Activated CD4-positive, alpha-beta memory T cell treated with anti-CD3 and anti-CD28 coated beads, Interleukin-2, amount 10 ng/mL, durations not matched to agents 7 days and 5 days (primary cell): Measurements from ENCODE around the gene PCGF5. TPM values are rescaled to one million over a fixed set of nuclear protein-coding genes. Genes with fewer than 3 reads are reported as not detected.
"Not testable (repeated sequence)": the region's sequence is repeated elsewhere in the genome, so short reads cannot be mapped to it uniquely, and the experiment has no call there.

ENCODE experiments used
- CTCF ChIA-PET: fragments of 350-600 bp; sonication (Branson Sonifier 250); formaldehyde crosslinking; loops from one replicate; lab custom pipeline; 2021; ENCODE audit warnings: antibody characterized with exemption, inconsistent platforms; lab: Charles Lee
- POLR2A ChIA-PET: fragments of 350-600 bp; sonication (Branson Sonifier 250); formaldehyde crosslinking; loops from one replicate; lab custom pipeline; 2021; ENCODE audit warnings: antibody characterized with exemption; lab: Charles Lee
- DNase-seq: peaks from one replicate; pipeline ENCODE4 v3.0.0-alpha.2; 2020
- H3K27ac Mint-ChIP-seq: one replicate; pipeline ENCODE4 v1.8.0; 2021; ENCODE audit warnings: mild to moderate bottlenecking, mixed read lengths
- H3K27me3 Mint-ChIP-seq: one replicate; pipeline ENCODE4 v1.8.0; 2021; ENCODE audit warnings: mixed read lengths
- H3K36me3 Mint-ChIP-seq: one replicate; pipeline ENCODE4 v1.8.0; 2021; ENCODE audit warnings: low read depth, mixed read lengths
- H3K4me1 Mint-ChIP-seq: one replicate; pipeline ENCODE4 v1.8.0; 2021; ENCODE audit warnings: mixed read lengths
- H3K4me3 Mint-ChIP-seq: one replicate; pipeline ENCODE4 v1.8.0; 2021; ENCODE audit warnings: mild to moderate bottlenecking, mixed read lengths
- H3K9me3 Mint-ChIP-seq: one replicate; pipeline ENCODE4 v1.8.0; 2021; ENCODE audit warnings: mixed read lengths
- total RNA-seq, 2 experiments: library from RNA; stranded (reverse); gene quantifications; one replicate each; pipeline ENCODE4 v1.2.3, GENCODE V29; 2021

The PCGF5 gene
- total RNA-seq, 2 experiments from 2014 or later: 44.7 to 45.9 TPM

- DNase-seq: no peak
- peaks cover 31% of the 10 kb centered on the region for H3K36me3 Mint-ChIP-seq
- no peaks in the 10 kb centered on the region for H3K27me3 Mint-ChIP-seq
- ChIA-PET POLR2A (interaction anchor here (0.8 to 2.9 kb wide), 9 partner anchors 12 to 378 kb away, joined by 3 to 11 read pairs (median 5); partner anchors contain the start of gene RPP30), CTCF (interaction anchor here (0.9 to 6.2 kb wide), 11 partner anchors 11 to 341 kb away, joined by 3 to 133 read pairs (median 5); no protein-coding TSS in a partner anchor)
- H3K4me3 Mint-ChIP-seq: no peak overlapping the region
- peaks cover 5% of the 10 kb centered on the region for H3K4me1 Mint-ChIP-seq
- no peaks in the 10 kb centered on the region for H3K9me3 Mint-ChIP-seq
- H3K27ac Mint-ChIP-seq: no peak overlapping the region
Observed at GRCh38 chr10:91249700-91250099, 29.2 kb downstream of the PCGF5 start.

GRCh38 chr10:91250341-91250740 is 29.9 kb downstream of the PCGF5 start:
- H3K4me3 Mint-ChIP-seq: no peak overlapping the region
- H3K27me3 Mint-ChIP-seq: no peaks in the 10 kb centered on the region
- no peaks in the 10 kb centered on the region for H3K9me3 Mint-ChIP-seq
- ChIA-PET POLR2A (interaction anchor here (0.8 to 2.9 kb wide), 9 partner anchors 11 to 378 kb away, joined by 3 to 11 read pairs (median 6); partner anchors contain the start of gene RPP30), CTCF (interaction anchor here (0.6 to 6.2 kb wide), 34 partner anchors 9 to 673 kb away, joined by 3 to 133 read pairs (median 4); partner anchors contain the start of genes BTAF1, HTR7, PCGF5 and RPP30)
- H3K36me3 Mint-ChIP-seq: peaks cover 35% of the 10 kb centered on the region
- H3K4me1 Mint-ChIP-seq: peaks cover 5% of the 10 kb centered on the region
- no peak for DNase-seq
- no peak overlapping the region for H3K27ac Mint-ChIP-seq

DNA sequence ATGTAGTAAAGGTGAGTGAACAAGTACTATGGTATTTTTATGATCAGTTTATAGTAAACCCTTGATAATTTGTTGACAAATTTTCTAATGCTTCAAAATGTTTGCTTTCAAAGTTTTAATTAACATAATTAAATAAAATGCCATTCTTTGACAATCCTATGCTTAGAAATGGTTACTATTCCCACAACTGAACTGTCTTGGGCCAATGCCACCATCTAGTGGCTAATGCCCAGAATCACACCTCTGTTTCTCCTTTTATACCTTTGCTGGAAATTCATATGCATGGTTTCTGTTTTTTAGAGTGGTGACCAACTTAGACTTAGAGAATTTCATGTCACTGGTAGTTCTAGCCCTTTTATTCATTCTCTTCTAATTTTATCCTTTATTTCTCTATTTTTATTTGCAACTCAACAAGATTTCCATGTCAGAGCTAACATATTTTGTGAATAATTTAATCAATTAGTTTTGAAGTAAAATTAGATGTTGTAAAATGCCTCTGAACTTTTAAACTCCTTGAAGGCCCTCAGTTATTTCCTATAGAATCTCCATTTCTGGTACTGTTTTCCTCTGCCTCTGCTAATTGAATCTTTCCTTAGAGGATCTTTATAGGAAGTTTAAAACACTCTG is 31.1 kb downstream of the PCGF5 start:
- peaks cover 5% of the 10 kb centered on the region for H3K4me1 Mint-ChIP-seq
- no peaks in the 10 kb centered on the region for H3K9me3 Mint-ChIP-seq
- peaks cover 44% of the 10 kb centered on the region for H3K36me3 Mint-ChIP-seq
- DNase-seq: peak; percentile 58
- no peaks in the 10 kb centered on the region for H3K27me3 Mint-ChIP-seq
- ChIA-PET CTCF (interaction anchor here (0.6 to 6.2 kb wide), 30 partner anchors 10 to 1626 kb away, joined by 3 to 133 read pairs (median 4); partner anchors contain the start of genes BTAF1, PCGF5 and RPP30), POLR2A (interaction anchor here (0.9 to 2.9 kb wide), 5 partner anchors 89 to 342 kb away, joined by 4 to 11 read pairs (median 8); no protein-coding TSS in a partner anchor)
- no peak overlapping the region for H3K4me3 Mint-ChIP-seq
- H3K27ac Mint-ChIP-seq: no peak overlapping the region

DNA sequence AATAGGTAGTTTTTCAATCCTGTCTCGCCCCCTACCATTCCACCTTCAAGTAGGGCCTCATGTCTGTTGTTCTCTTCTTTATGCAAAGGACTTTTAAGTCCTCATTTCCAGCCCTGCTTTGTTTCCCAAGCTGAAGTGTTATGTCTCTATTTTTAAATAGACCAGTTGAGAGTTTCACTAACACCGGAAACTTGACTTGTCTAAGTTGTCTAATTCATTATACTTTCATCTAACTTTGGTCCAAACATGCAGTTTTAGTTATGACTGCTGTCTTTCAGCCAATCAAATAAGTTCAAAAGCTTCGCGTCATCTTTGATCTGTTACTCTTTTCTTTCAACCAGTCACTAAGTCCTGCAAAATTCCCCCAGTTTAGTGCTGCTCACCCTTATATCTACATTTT is 32.8 kb downstream of the PCGF5 start:
- Mint-ChIP-seq H3K4me1 (peaks cover 5% of the 10 kb centered on the region), H3K27me3 (no peaks in the 10 kb centered on the region), H3K27ac (no peak overlapping the region), H3K9me3 (no peaks in the 10 kb centered on the region), H3K36me3 (peaks cover 56% of the 10 kb centered on the region), H3K4me3 (no peak overlapping the region)
- ChIA-PET CTCF (interaction anchor here (0.6 to 6.2 kb wide), 2 partner anchors 246 to 369 kb away, joined by 4 to 133 read pairs; no protein-coding TSS in a partner anchor), POLR2A (no interaction called here)
- DNase-seq: no peak

DNA sequence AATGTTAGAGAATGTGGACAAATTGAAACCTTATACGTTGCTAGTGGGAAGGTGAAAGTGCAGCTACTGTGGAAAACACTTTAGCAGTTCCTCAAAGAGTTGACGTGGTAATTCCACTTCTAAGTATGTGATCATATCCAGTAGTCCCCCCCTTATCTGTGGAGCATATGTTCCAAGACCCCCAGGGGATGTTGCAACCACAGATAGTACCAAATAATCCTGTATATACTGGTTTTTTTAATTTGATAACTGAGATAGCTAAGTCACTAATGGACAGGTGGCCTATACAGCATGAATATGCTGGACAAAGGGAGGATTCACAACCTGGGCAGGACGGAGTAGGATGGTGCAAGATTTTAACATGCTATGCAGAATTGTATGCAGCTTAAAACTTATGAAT is 36.8 kb downstream of the PCGF5 start:
- Mint-ChIP-seq H3K36me3 (peaks cover 64% of the 10 kb centered on the region), H3K4me1 (no peaks in the 10 kb centered on the region), H3K27me3 (no peaks in the 10 kb centered on the region), H3K9me3 (no peaks in the 10 kb centered on the region), H3K4me3 (no peak overlapping the region), H3K27ac (no peak overlapping the region)
- ChIA-PET POLR2A (no interaction called here), CTCF (interaction anchor here (1.0 to 3.5 kb wide), 2 partner anchors 251 to 347 kb away, joined by 3 to 16 read pairs; no protein-coding TSS in a partner anchor)
- DNase-seq: no peak

GRCh38 chr10:91260417-91260816 is 40.0 kb downstream of the PCGF5 start:
- CTCF ChIA-PET: interaction anchor here (1.6 kb wide), 1 partner anchor 10 kb away, joined by 3 read pairs; no protein-coding TSS in a partner anchor
- H3K36me3 Mint-ChIP-seq: peaks cover 50% of the 10 kb centered on the region
- POLR2A ChIA-PET, DNase-seq, H3K9me3 Mint-ChIP-seq, H3K4me1 Mint-ChIP-seq, H3K4me3 Mint-ChIP-seq, H3K27ac Mint-ChIP-seq, H3K27me3 Mint-ChIP-seq: not testable (repeated sequence)

DNA sequence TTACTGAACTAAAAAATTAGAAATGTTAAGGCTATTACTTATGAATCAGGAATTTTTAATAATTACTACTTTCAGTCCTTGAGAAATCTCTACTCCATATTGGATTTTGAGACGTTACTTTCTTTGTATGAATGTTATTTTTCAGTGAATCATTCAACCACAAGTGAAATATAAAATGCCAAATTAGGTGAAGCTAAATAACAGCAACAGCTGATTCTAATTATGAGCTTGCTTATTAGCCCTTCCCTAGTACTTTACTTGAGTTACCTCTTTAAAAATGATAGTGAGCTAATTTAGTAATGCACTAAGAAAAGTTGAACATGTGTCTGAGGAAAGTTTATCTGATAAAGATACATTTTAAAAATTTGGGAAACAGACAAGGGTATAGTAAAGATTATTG is 51.4 kb downstream of the PCGF5 start:
- Mint-ChIP-seq H3K27me3 (no peaks in the 10 kb centered on the region), H3K27ac (no peak overlapping the region), H3K36me3 (peaks cover 19% of the 10 kb centered on the region), H3K4me1 (no peaks in the 10 kb centered on the region), H3K4me3 (no peak overlapping the region), H3K9me3 (no peaks in the 10 kb centered on the region)
- ChIA-PET POLR2A (no interaction called here), CTCF (interaction anchor here (1.1 kb wide), 1 partner anchor 26 kb away, joined by 4 read pairs; no protein-coding TSS in a partner anchor)
- DNase-seq: no peak

DNA sequence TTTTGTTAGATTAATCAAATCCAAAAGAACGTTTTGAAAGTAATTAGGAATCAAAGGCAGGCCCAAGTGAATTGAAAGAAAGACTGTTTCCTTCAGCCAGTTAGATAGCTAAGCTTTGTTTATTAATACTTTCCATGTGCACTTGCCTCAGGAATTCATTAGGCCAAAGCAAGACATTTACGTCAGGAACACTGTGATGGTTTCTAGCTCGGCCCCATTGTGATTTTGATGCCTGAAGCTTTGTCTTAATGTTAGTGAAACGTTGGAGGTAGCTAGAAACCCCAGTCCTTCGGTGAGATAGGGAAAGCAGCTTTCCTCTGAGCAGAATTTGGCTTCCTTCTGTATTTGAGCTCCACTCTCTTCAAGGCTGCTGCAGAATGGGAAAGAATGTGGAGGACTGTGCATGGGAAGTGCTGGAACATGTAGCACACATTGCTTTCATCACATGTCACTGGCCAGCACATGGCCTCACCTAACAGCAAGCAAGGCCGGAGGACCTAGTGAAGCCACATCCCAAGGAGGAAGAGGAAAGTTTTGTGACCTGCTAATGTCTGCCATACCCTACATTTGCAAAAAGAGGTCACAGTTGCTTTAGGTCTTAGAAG is 64.1 kb downstream of the PCGF5 start:
- Mint-ChIP-seq H3K4me1 (no peaks in the 10 kb centered on the region), H3K4me3 (no peak overlapping the region), H3K27ac (no peak overlapping the region), H3K27me3 (no peaks in the 10 kb centered on the region), H3K36me3 (no peaks in the 10 kb centered on the region), H3K9me3 (no peaks in the 10 kb centered on the region)
- no peak for DNase-seq
- CTCF ChIA-PET: interaction anchor here (2.1 kb wide), 1 partner anchor 14 kb away, joined by 13 read pairs; no protein-coding TSS in a partner anchor
- POLR2A ChIA-PET: no interaction called here

DNA sequence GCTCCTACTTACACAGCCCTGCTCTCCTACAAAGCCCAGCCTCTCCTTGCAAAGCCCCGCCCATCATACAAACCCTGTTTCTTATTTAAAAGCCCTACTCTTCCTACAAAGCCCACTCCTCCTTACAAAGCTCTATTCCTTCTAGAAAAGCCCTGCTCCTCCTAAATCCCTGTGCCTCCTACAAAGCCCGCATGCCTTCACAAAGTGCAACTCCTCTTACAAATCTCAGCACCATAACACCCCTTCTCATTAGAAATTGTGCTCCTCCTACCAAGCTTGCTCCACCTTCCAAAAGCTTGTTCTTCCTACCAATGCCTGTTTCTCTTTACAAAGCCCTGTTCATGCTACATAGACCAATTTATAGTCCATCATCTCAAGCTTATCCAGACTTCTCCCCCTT is 66.1 kb downstream of the PCGF5 start:
- POLR2A ChIA-PET: no interaction called here
- no peaks in the 10 kb centered on the region for H3K4me1 Mint-ChIP-seq
- H3K27me3 Mint-ChIP-seq: no peaks in the 10 kb centered on the region
- no peak overlapping the region for H3K4me3 Mint-ChIP-seq
- H3K36me3 Mint-ChIP-seq: no peaks in the 10 kb centered on the region
- CTCF ChIA-PET: interaction anchor here (5.0 kb wide), 1 partner anchor 13 kb away, joined by 33 read pairs; no protein-coding TSS in a partner anchor
- H3K9me3 Mint-ChIP-seq: no peaks in the 10 kb centered on the region
- no peak overlapping the region for H3K27ac Mint-ChIP-seq
- DNase-seq: no peak

GRCh38 chr10:91287276-91287675 is 66.8 kb downstream of the PCGF5 start:
- Mint-ChIP-seq H3K27me3 (no peaks in the 10 kb centered on the region), H3K9me3 (no peaks in the 10 kb centered on the region), H3K27ac (no peak overlapping the region), H3K4me3 (no peak overlapping the region), H3K36me3 (no peaks in the 10 kb centered on the region), H3K4me1 (no peaks in the 10 kb centered on the region)
- ChIA-PET CTCF (interaction anchor here (5.0 kb wide), 1 partner anchor 12 kb away, joined by 33 read pairs; no protein-coding TSS in a partner anchor), POLR2A (no interaction called here)
- DNase-seq: no peak

DNA sequence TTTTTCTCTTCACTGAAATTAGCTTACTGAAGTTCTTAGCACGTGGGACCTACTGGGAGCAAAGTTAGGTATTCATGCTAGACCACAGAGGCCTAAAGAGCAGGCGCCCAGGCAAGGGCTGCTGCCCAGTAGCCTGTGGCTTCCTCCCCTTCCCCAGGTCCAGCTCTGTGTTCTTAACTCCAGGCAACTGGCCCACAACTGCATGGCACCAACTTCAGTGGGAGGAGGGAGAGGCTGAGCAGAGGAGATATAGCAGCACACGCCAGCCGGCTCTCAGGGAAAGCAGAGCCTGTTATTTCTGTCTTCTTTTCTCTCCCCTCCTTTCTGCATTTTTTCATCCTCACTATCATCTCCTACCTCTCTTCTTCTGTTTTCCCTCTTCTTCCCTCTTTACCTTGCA is 67.4 kb downstream of the PCGF5 start:
- DNase-seq: no peak
- CTCF ChIA-PET: interaction anchor here (5.0 kb wide), 1 partner anchor 11 kb away, joined by 33 read pairs; no protein-coding TSS in a partner anchor
- POLR2A ChIA-PET: no interaction called here

GRCh38 chr10:91289305-91289704 is 68.8 kb downstream of the PCGF5 start:
- Mint-ChIP-seq H3K9me3 (no peaks in the 10 kb centered on the region), H3K27me3 (peaks cover 1% of the 10 kb centered on the region), H3K4me3 (no peak overlapping the region), H3K36me3 (no peaks in the 10 kb centered on the region), H3K27ac (no peak overlapping the region), H3K4me1 (no peaks in the 10 kb centered on the region)
- POLR2A ChIA-PET: no interaction called here
- CTCF ChIA-PET: interaction anchor here (1.2 to 5.0 kb wide), 2 partner anchors 10 to 282 kb away, joined by 3 to 33 read pairs; no protein-coding TSS in a partner anchor
- no peak for DNase-seq

More for the DNA sequence above, 67.4 kb downstream of the PCGF5 start:
- Mint-ChIP-seq H3K4me3 (no peak overlapping the region), H3K4me1 (no peaks in the 10 kb centered on the region), H3K27me3 (no peaks in the 10 kb centered on the region), H3K9me3 (no peaks in the 10 kb centered on the region), H3K27ac (no peak overlapping the region), H3K36me3 (no peaks in the 10 kb centered on the region)

- Mint-ChIP-seq H3K27me3 (peaks cover 5% of the 10 kb centered on the region), H3K27ac (no peak overlapping the region), H3K4me3 (no peak overlapping the region), H3K4me1 (no peaks in the 10 kb centered on the region), H3K36me3 (no peaks in the 10 kb centered on the region), H3K9me3 (no peaks in the 10 kb centered on the region)
- no peak for DNase-seq
- POLR2A ChIA-PET: no interaction called here
- CTCF ChIA-PET: interaction anchor here (5.0 kb wide), 1 partner anchor 9 kb away, joined by 33 read pairs; no protein-coding TSS in a partner anchor
Observed at GRCh38 chr10:91290607-91291006, 70.1 kb downstream of the PCGF5 start.
